RPMI7951 (cell line): ENCODE results near the gene QKI. TPM values are rescaled to one million over a fixed set of nuclear protein-coding genes. Genes with fewer than 3 reads are reported as not detected.
A peak's percentile ranks its signal among the peaks of the same experiment; 100 is the strongest.

Experiments
- DNase-seq: peaks from one replicate; pipeline ENCODE4 v3.0.0-alpha.2; 2012; ENCODE audit warnings: low read depth
- total RNA-seq: library from RNA; depleted of rRNA; stranded (reverse); fragments of >200 nt; shearing (Covaris generic); gene quantifications from 2 replicates; pipeline ENCODE4 v1.2.3, GENCODE V29; 2014

QKI gene
- total RNA-seq, 1 experiment from 2014 or later, result 192 TPM

- peak; percentile 55 for DNase-seq
Observed at GRCh38 chr6:163391985-163392384, 22.5 kb upstream of the QKI start.

DNA sequence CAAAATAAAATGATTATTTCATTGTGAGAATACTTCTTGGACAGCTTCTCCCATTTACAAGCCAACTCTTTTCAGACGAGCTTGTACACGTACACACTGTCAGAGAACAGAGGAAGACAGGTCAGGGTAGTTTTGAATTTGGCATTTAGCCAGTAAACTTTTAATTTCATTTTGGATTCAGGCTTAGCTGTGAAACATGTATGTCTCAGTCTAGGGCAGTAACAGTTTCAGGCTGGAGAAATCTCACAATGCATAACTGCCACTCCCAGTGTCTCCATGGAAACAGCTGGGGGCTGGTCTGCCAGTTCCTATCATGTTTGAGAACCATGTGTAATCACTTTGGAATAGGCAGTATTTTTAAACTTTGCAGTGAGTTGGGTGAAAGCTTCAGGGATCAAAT lies 22.0 kb upstream of the QKI start:
- peak; percentile 49 for DNase-seq

DNA sequence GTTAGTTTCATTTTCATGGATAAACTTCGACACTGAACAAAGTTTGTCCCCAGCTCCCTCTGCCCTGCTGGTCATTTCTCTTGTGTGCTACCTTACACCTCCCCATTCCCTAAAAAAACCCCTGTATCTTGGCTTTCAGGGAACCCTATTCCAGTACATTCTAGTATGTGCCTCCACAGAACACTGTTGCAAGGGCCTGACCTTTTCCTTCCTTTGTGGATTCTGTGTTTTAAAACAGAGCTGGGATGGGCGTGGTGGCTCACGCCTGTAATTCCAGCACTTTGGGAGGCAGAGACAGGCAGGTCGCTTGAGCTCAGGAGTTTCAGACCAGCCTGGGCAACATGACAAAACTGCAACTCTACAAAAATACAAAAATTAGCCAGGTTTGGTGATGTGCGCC lies 20.6 kb upstream of the QKI start:
- DNase-seq, result no peak

- no peak for DNase-seq
Observed at GRCh38 chr6:163394659-163395058, 19.9 kb upstream of the QKI start.

GRCh38 chr6:163395122-163395830 lies 19.2 kb upstream of the QKI start:
- DNase-seq, result no peak

GRCh38 chr6:163395831-163396185 lies 18.7 kb upstream of the QKI start:
- no peak for DNase-seq

DNA sequence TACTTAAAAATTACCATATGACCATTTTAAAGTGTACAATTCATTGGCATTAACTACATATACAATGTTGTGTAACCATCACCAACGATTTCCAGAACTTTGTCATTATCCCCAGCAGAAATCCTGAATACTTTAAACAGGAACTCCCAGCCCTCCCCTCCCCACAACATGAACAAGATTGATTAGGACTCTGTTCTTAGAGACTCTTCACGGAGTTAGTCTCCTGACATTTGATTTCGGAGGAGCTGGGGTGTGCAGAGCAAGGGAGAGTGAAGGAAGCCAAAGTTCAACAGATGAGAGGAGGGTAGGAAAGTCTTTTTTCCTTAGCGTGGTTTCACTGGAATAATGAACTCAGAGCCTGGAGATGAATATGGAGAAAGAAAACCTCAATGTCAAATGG lies 17.2 kb upstream of the QKI start:
- DNase-seq, result no peak

DNA sequence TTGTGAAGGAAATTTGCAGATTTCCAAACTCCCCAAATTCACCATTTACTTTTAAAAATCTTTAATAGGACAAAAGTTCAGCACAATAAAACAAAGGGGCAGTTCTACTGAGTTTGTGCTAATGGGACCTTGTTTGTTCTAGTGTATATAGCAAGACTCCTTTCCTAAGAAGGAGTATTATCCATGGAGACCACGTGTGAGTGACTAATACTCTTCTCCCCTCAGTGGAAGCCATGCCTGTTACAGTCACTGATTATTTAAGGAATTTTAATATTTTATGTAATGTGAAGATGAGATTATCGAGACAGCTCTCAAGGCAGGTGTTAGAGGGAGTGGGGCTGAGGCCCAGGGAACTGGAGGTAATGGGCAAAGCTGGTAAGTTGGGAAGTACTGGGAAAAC lies 16.4 kb upstream of the QKI start:
- no peak for DNase-seq

DNA sequence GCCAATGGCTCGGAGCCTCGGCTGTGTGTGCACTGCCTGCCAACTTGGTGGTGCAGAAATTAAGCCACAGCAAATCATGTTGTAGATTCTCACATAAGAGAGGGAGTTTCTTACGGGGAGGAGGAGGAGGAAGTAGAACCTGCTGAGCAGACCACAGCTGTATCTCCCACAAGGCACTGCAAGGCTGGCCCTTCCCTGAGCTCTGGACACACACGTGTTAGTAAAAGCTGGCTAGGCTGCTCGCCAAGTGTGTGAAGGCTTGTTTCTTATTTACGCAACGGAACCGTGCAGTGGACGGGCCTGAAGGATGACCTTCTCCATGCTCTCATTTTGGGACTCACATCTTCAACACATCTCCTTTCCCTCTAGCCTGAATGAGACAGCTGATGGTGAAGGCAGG lies 15.7 kb upstream of the QKI start:
- no peak for DNase-seq

GRCh38 chr6:163400509-163400908 lies 14.0 kb upstream of the QKI start:
- DNase-seq, result no peak

- DNase-seq, result no peak
Observed at GRCh38 chr6:163401039-163401885, 13.3 kb upstream of the QKI start.

GRCh38 chr6:163402616-163403015 lies 11.9 kb upstream of the QKI start:
- DNase-seq, result no peak

GRCh38 chr6:163404825-163405265 lies 9.7 kb upstream of the QKI start:
- DNase-seq, result no peak

DNA sequence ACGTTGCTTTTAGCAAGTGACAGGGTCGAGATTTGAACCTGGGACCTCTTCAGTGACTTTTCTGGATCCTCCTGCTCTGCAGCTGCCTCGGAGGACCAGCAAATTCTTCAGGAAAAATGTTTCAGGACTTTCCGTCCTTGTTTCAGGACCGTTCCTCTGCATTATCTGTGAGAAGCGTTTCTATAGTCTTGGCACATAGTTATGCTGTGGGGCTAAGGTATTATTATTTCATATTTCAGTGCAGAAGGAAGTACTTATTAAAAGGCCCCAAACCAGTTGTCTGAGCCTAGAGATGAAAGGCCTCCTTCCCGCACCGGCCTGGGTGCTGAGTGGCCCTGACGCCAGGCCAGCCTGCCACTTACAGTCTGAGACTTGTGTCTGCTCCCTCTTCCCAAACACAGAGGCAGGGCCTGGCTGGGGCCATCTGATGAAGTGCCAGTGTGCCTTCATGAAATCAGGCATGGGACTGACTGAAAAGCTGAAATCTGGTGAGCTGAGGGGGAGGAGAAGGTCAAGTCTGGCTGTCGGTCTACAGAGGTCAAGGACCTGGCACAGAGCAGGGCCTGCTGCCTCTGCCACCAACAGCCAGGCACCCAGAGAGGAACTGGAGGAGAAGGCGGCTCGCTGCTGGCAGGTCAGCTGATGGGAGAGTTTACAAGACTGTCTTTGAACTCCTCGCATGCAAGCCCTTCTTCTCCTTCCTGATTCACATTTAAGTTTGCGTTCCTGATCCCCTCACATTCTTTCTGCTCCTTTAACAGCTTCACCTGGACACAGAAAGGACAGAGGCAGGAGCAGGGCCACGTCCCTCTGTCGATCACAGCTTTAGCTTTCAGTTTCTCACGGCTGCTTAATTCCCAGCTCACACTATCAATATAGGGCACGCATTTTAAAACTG lies 8.9 kb upstream of the QKI start:
- peak; percentile 44 for DNase-seq

DNA sequence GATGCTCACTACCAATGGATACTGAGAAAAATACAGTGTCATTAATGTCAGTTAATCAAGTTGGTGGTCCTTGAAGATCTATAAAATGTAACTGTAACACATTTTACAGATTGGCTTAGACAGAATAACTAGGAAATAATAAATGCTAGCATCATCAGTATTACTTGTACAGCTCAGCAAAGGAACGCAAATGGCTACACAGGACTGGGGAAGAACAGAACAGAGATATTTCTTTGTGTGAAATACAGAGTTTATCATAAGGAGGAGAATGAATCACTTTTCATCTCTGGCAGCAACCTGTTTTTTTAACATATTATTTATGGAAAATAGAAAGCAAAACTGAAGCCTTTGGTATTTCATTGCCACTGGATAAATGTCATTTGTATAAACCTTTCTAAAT lies 8.2 kb upstream of the QKI start:
- no peak for DNase-seq

GRCh38 chr6:163406830-163407229 lies 7.7 kb upstream of the QKI start:
- DNase-seq, result no peak

- no peak for DNase-seq
Observed at GRCh38 chr6:163408352-163408991, 6.0 kb upstream of the QKI start.

DNA sequence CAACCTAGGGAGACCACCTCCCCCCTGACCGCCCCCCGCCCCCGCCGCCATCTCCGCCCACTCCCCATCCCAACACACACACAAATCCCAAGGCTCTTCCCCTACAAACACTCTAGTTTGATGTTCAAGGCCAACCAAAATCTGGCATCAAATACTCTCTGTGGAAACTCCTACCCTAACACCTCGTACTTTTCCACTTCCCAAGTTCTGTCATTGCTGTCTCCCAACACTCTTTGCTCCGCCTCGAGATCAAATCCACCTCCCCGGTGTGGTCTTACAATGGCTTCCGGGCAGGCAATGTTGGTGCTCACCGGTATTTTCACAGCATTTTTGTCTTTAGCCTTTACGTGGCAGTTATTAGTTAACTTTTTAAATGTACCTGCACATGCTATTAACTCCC lies 4.8 kb upstream of the QKI start:
- no peak for DNase-seq

DNA sequence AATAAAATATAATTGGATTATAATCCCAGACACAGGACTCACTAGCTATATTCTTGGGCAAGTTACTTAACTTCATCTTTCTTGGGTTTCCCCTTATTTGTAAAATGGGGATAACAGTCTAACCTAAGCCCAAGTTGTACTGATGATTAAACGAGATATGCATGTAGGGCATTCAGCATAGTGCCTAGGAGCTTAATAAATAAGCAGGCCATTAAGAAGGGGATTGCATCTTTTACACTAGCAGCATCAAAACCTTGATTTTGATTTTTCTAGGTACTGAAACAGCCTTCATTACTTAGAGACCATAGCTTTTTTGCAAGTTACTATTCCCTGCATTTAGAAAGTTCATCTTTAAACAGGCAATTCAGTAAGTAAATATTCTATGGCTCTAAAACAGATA lies 2.2 kb upstream of the QKI start:
- DNase-seq, result no peak

DNA sequence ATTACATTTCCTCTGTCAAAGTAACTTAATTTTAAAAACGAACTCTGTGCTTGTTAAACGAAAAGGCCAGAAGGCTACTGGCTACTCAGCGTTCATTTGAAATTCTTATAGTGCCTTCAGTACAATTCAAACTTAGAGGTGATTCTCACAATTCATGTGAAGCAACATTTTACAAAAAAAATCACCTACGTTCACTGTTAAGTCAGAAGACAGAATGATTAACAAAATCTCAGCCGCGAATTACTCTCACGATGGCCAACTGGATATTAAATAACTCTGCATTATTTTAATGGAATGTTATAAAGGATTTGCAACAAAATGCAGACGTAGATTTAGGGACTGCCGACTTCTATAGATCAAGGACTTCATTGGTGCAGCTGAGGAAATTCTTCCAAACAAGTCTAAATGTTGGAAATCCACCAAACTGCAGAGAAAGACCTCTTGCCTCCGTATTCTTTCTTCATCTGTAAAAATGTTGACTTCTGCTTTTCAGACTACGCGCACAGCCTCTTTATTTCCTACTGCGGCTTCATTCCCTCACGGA lies 1.6 kb upstream of the QKI start:
- DNase-seq, result no peak

GRCh38 chr6:163413345-163414116 lies 987 bp upstream of the QKI start:
- peak; percentile 88 for DNase-seq
